Measurements from ENCODE around the gene PROCA1. TPM values are rescaled to one million over a fixed set of nuclear protein-coding genes. Genes with fewer than 3 reads are reported as not detected.

PROCA1 gene
- total and polyA plus RNA-seq, 2 of the 13 experiments (the other 11 are each of a cell fraction or from before 2014, with no cell fraction given), result 0.73 to 1.5 TPM

- under 1% methylated on average over 40 of the region's 57 CpGs for WGBS (ENCODE audit: low lambda C conversion rate)
- H3K27me3 ChIP-seq (ENCODE audit: control insufficient read depth in 1 of 2, insufficient read depth in 2 of 2, low read length in 2 of 2), result no peaks in the 10 kb centered on the region; a peak in 1 of 5 replicates
- DNase-seq (ENCODE audit: low spot score) (peak; percentile 96), ATAC-seq (peak; percentile 51), FAIRE-seq (peak; percentile 71)
- H3K36me3 ChIP-seq (replicated peaks in 1 of 2; ENCODE audit: control insufficient read depth in 1 of 2, insufficient read depth in 2 of 2, low read length in 2 of 2), result peaks cover 7 to 26% of the 10 kb centered on the region in 2 experiments; a peak in 4 of 5 replicates
- peaks cover 53% of the 10 kb centered on the region for H3K4me1 ChIP-seq (ENCODE audit: insufficient read depth, low read length)
- H3K4me3 ChIP-seq (replicated peaks in 1 of 3; ENCODE audit: insufficient read depth in 1 of 3, low read depth in 2 of 3, low read length in 3 of 3), result peak overlapping the region; percentile 73 to 90 (median 87)
- no peaks in the 10 kb centered on the region for H3K9me3 ChIP-seq (ENCODE audit: low read length)
- no TSS peak for BruUV-seq (replicated peaks)
- peak overlapping the region; percentile 90 for H3K4me2 ChIP-seq (ENCODE audit: low read depth, low read length)
- peaks cover 29% of the 10 kb centered on the region for H4K20me1 ChIP-seq (ENCODE audit: insufficient read depth, low read length)
- in situ Hi-C loops (cut with HindIII; ENCODE audit: extremely low pct_ligation_motif_present, low pct_unique_long_range_greater_than_20kb) (loop anchor here (25.0 kb wide), 1 partner anchor 385 kb away; no protein-coding TSS in a partner anchor), intact Hi-C loops (cut with micrococcal nuclease; ENCODE audit: unreplicated experiment) (loop anchor here (1.0 to 2.0 kb wide), 3 partner anchors 23 to 42 kb away; no protein-coding TSS in a partner anchor)
- CTCF ChIA-PET (ENCODE audit: low intra/inter-chr PET ratio, low total read pairs), result interaction anchor here (0.8 to 5.0 kb wide), 7 partner anchors 17 to 190 kb away, joined by 3 to 142 read pairs (median 4); partner anchors contain the start of genes DHRS13 and TRAF4
- H3K9ac ChIP-seq (ENCODE audit: insufficient read depth, low read depth, low read length), result peak overlapping the region; percentile 79
- peak overlapping the region; percentile 88 for H3K27ac ChIP-seq (ENCODE audit: extremely low read length, insufficient read depth, low read length)
- POLR2A ChIA-PET, result interaction anchor here (0.6 to 8.7 kb wide), 32 partner anchors 7 to 239 kb away, joined by 3 to 590 read pairs (median 5); partner anchors contain the start of genes BLTP2, DHRS13, ERAL1 and FAM222B
- no peak overlapping the region for H2AFZ ChIP-seq (ENCODE audit: low read length)
- H3K79me2 ChIP-seq (ENCODE audit: insufficient read depth, low read length), result peaks cover 19% of the 10 kb centered on the region
- TF ChIP-seq ZNF263 (CRISPR knock-in tag; IDR thresholded peaks at IDR 0.05), result peak; percentile 27; the same call in 1 of the 2 replicates
- TF ChIP-seq HOXA5 (CRISPR knock-in tag; IDR thresholded peaks at IDR 0.05), result 0 out of 2 replicates have a peak, but pooled peaks have one; percentile 64
- peak; percentile 74 for TF ChIP-seq SIN3A (IDR thresholded peaks at IDR 0.05; ENCODE audit: borderline replicate concordance, low read depth, low read length)
- TF ChIP-seq ADNP (CRISPR knock-in tag; IDR thresholded peaks at IDR 0.05), result no peak
- TF ChIP-seq ZKSCAN8 (CRISPR knock-in tag; IDR thresholded peaks at IDR 0.05; ENCODE audit: borderline replicate concordance), result peak; percentile 52; the same call in 1 of the 2 replicates
- TF ChIP-seq KLF13 (CRISPR knock-in tag; IDR thresholded peaks at IDR 0.05), result peak; percentile 85; the same call in 1 of the 2 replicates
- TF ChIP-seq SIN3B (IDR thresholded peaks at IDR 0.05; ENCODE audit: low read length), result peak; percentile 66; the same call in 1 of the 2 replicates
- TF ChIP-seq ZNF318 (CRISPR knock-in tag; IDR thresholded peaks at IDR 0.05), result 0 out of 2 replicates have a peak, but pooled peaks have one; percentile 50
- peak; percentile 16; the same call in 1 of the 2 replicates for TF ChIP-seq ZBED4 (CRISPR knock-in tag; IDR thresholded peaks at IDR 0.05; ENCODE audit: borderline replicate concordance)
- TF ChIP-seq ZNF724P (CRISPR knock-in tag; IDR thresholded peaks at IDR 0.05; ENCODE audit: borderline replicate concordance), result peak; percentile 75; the same call in 1 of the 2 replicates
Observed at GRCh38 chr17:28726627-28727491, 15.2 kb upstream of the PROCA1 start.

Measured in HepG2 (cell line).